GM10266 (cell line): ENCODE measurements around the gene LRRC47.

Experiments
- DNase-seq: peaks from one replicate; pipeline ENCODE4 v3.0.0; 2012; ENCODE audit errors: extremely low spot score
- CTCF ChIP-seq: IDR thresholded peaks from 2 replicates; pipeline ENCODE4 v1.5.1; 2012; ENCODE audit warnings: mild to moderate bottlenecking, low read depth; ENCODE audit not compliant: control insufficient read depth, insufficient read depth; ENCODE audit errors: missing control alignments

The LRRC47 gene

DNA sequence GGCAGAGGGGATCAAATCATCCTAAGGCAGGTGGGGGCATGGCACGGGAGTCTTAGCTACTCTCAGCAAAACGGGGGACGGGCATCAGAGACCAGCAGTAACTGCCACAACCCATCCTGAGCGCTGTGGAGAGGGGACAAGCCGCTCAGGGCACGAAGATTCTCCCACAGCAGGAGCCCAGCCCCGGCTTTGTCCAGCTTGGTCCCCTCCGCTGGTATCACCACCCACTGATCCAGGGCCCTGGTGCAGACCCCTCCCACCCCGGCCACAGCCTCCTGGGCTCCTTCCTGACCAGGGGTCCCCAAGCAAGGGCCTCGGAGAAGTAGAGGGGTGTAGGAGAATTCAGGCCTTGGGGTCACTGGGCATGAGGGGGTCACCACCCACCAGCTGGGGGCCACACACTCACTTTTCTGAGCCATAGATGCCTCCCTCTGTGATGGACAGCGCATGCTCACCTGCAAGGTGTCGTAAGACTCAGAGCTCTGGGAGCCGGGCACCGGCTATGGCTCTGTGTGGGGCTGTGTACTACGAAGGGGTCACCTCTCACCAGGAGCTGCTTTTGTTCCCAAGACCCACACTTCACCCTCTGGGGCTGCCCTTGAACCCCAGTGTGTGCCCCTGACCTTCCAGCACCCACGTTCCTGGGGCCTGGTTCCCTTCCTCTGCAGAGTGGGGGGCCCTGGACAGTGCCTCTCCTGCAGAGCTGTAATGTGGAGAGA, 26.1 kb downstream of the LRRC47 start:
- TF ChIP-seq CTCF = no peak
- no peak for DNase-seq

DNA sequence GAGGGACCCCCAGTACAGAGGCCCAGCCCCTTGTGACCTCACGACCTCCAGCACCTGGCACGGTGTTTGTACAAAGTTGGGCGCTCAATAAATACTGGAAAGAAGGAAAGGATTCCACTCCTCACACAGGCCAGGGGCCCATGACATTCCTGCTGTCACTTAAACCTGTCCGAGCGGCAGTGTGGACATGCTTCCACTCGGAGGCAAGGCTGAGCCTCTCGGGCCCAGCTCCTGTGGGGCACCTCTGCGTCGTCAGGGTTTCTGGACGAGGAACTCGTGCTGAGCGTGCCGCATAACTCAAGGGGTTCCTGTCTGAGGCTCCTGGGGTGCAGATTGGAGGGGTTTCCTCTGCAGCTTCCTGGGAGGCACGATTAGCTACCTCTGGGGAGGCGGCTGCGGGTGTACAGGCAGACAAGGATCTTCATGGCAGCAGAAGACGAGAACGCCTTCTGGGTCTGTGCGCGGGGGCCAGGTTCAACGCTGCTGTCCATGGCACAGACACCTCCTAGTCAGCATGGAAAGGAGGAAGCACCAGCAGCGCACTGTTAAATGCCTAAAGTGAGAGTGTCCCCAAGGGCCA, 27.4 kb downstream of the LRRC47 start:
- no peak for DNase-seq
- no peak for TF ChIP-seq CTCF

DNA sequence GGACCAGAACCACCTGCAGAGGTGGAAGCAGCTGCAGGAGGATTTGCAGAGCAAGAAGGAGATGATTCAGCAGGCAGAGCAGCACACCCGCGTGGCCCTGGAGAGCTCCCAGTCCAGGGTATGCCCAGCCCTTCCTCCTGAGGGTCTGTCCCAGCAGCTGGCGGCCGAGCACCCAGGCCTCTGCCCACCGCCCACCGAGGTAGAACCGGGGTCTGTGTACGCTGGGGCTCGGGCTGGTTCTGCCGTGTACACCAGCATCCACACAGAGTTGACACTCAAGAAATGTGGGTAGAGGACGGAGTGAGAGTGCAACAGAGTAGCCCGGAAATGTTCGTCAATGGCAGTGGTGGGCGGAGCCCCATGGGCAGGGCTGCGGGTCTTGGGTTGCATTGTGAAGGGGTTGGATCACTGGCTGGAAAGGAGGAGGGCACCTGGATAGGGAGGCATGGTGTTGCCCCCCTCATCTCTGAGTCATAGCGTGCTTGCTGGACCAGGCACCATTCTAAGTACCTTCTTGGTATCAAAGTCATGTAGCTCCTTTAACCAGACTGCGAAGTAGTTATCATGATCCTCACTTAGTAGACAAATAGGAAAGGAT, 28.9 kb downstream of the LRRC47 start:
- DNase-seq = no peak
- no peak for TF ChIP-seq CTCF

GRCh38 chr1:3763351-3764125, 32.8 kb downstream of the LRRC47 start:
- TF ChIP-seq CTCF = no peak
- no peak for DNase-seq

- DNase-seq = no peak
- TF ChIP-seq CTCF = no peak
Measured at GRCh38 chr1:3762873-3763228, 33.4 kb downstream of the LRRC47 start.

- no peak for TF ChIP-seq CTCF
- DNase-seq = no peak
Measured at GRCh38 chr1:3762151-3762872, 34.0 kb downstream of the LRRC47 start.
